Mucosa of rectum (tissue), 2 donors: ENCODE data around the gene CSE1L.

Experiments used
- H3K27ac ChIP-seq, 2 donors: one replicate each; pipeline ENCODE4 v1.7.0; 2013; ENCODE audit warnings: inconsistent platforms in 2 of 2, low read depth in 2 of 2, low read length in 2 of 2
- H3K27me3 ChIP-seq, 2 donors: one replicate each; pipeline ENCODE4 v1.7.0; 2013; ENCODE audit warnings: low read length in 2 of 2; ENCODE audit not compliant: control insufficient read depth in 2 of 2, insufficient read depth in 2 of 2
- H3K36me3 ChIP-seq, 2 donors: one replicate each; pipeline ENCODE4 v1.7.0; 2013; ENCODE audit warnings: low read length in 2 of 2; ENCODE audit not compliant: control insufficient read depth in 2 of 2, insufficient read depth in 2 of 2
- H3K4me1 ChIP-seq, 2 donors: one replicate each; pipeline ENCODE4 v1.7.0; 2013; ENCODE audit warnings: low read length in 2 of 2, mild to moderate bottlenecking in 1 of 2; ENCODE audit not compliant: control insufficient read depth in 2 of 2, insufficient read depth in 2 of 2
- H3K4me3 ChIP-seq, 2 donors: one replicate each; pipeline ENCODE4 v1.7.0; 2013; ENCODE audit warnings: low read length in 2 of 2
- H3K9ac ChIP-seq, 2 donors: one replicate each; pipeline ENCODE4 v1.7.0; 2013; ENCODE audit warnings: low read length in 2 of 2, low read depth in 1 of 2, mild to moderate bottlenecking in 1 of 2
- H3K9me3 ChIP-seq, 2 donors: one replicate each; pipeline ENCODE4 v1.7.0; 2013; ENCODE audit warnings: low read length in 2 of 2; ENCODE audit not compliant: control insufficient read depth in 2 of 2
- donor health status: healthy.
- donor health status: Normal muscosa, but diverticular disease.

The CSE1L gene

DNA sequence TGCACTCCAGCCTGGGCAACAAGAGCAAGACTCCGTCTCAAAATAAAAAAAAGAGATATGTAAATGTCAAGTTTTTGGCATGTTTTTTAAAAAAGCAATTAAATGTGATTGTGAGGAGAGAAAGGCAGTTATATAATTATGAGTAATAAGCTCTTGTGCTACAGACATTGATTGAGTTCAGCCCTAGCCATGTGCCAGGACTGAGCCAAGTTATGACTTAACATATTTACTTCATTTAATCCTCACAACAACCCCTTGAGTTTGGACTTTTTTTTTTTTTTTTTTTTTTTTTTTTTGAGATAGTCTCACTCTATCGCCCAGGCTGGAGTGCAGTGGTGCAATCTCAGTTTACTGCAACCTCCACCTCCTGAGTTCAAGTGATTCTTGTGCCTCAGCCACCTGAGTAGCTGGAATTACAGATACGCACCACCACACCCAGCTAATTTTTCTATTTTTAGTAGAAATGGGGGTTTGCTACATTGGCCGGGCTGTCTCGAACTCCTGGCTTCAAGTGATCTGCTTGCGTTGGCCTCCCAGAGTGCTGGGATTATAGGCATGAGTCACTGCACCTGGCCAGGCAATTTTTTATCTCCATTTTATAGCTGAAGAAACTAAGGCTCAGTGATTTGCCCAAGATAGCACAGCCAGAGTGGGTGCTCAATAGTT is 15.0 kb upstream of the CSE1L start:
- Histone ChIP-seq H3K9ac (no peak overlapping the region), H3K27me3 (no peaks in the 10 kb centered on the region), H3K27ac (no peak overlapping the region), H3K4me1 (no peaks in the 10 kb centered on the region), H3K9me3 (no peaks in the 10 kb centered on the region), H3K4me3 (no peak overlapping the region), H3K36me3 (peaks cover 56% of the 10 kb centered on the region in 2 donors)

DNA sequence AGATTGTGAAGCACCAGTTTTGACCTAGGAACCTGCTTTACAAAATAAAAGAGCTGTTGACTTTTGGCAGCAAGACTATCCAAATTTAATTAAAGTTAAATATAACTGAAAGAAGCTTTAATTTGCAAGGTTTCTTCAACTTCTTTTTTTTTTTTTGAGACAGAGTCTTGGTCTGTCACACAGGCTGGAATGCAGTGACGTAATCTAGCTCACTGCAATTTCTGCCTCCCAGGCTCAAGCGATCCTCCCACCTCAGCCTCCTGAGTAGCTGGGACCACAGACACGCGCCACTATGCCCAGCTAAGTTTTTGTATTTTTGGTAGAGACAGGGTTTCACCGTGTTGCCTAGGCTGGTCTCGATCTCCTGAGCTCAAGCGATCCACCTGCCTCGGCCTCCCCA is 13.7 kb upstream of the CSE1L start:
- H3K9me3 ChIP-seq, result no peaks in the 10 kb centered on the region
- H3K4me3 ChIP-seq, result no peak overlapping the region
- H3K9ac ChIP-seq, result no peak overlapping the region
- no peak overlapping the region for H3K27ac ChIP-seq
- H3K4me1 ChIP-seq, result no peaks in the 10 kb centered on the region
- no peaks in the 10 kb centered on the region for H3K27me3 ChIP-seq
- H3K36me3 ChIP-seq, result peaks cover 49 to 54% of the 10 kb centered on the region in 2 donors

DNA sequence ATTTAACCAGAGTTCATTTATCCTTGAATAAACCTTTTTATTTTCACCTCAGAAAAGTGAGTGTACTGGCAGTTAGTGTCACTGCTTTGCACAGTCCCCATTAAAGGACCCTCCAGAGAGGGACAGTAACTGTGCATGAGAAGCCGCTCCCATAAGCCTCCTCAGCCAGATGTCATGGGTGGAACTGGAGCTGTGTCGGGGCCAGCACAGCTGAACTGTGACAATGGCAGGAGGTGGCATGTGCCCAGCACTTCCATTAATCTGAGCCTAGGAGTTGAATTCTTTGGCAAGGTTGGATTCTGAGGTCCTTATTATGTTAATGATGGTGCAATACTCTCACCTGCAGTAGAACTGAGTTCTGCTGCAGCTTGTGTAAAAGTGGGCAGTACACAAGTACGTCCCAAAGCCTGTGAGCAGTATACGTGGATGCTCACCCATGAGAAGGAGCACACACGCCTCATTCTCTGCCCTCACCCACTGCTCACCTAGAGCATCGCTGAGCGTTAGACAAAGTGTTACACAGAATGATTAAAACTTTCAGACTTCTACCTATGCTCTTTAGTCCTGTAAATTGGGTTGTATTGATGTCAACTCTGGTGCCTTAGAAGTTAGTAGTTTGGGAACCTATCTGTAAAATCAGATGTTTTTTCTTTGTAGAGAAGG is 11.9 kb upstream of the CSE1L start:
- Histone ChIP-seq H3K9me3 (no peaks in the 10 kb centered on the region), H3K36me3 (peaks cover 38 to 39% of the 10 kb centered on the region in 2 donors), H3K27me3 (no peaks in the 10 kb centered on the region), H3K9ac (no peak overlapping the region), H3K27ac (no peak overlapping the region), H3K4me1 (no peaks in the 10 kb centered on the region), H3K4me3 (no peak overlapping the region)

DNA sequence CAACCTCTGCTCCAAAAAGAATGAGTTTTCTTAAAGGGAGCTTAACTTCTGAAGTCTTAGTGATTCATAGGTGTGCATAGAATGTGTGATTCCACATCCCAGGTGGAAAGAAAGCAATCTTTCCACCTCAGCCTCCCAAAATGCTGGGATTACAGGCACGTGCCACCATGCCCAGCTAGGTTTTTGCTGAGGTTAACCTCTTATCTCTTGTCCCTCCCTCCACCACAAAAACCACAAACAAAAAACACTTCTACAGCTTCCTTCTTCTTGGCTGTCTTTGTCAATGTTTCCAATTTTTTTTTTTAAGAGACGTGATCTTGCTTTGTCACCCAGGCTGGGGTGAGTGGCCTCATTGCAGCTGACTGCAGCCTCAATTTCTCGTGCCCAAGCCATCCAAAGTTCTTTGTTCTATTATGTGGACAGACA is 8.1 kb upstream of the CSE1L start:
- Histone ChIP-seq H3K36me3 (peaks cover 21 to 25% of the 10 kb centered on the region in 2 donors), H3K27ac (no peak overlapping the region), H3K27me3 (no peaks in the 10 kb centered on the region), H3K4me1 (no peaks in the 10 kb centered on the region), H3K9me3 (no peaks in the 10 kb centered on the region), H3K4me3 (no peak overlapping the region), H3K9ac (no peak overlapping the region)

DNA sequence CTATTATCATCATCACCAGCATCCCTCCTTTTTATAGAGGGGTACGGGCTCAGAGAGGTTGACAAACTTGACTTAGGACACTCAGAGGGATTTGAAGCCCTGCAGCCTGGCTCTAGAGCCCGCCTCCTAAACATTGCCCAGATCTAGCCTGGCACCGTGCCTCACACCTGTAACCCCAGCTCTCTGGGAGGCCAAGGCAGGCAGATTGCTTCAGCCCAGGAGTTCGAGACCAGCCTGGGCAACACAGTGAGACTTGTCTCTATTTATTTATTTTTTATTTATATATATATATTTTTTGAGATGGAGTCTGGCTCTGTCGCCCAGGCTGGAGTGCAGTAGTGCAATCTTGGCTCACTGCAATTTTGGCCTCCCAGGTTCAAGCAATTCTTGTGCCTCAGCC is 6.3 kb upstream of the CSE1L start:
- H3K27ac ChIP-seq, result no peak overlapping the region

DNA sequence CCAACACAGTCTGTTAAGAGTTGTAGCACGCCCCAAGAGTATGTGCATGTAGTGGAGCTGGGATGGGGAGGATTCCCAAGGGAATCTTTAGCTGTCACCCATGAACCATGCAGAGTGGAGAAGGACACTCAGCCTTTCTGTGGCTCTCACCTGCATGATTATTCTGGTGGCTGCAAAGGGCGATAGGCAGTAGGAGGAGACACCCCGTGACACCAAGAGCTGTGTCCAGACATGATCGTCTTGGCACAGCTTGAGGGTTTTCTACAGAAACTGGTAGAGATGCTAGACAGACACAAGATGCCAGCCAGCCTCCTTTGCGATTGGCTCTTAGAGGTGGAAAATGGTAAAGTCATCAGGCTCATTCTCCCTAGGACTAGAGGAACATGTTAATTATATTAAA is 3.1 kb upstream of the CSE1L start:
- H3K9me3 ChIP-seq, result no peaks in the 10 kb centered on the region
- H3K27ac ChIP-seq, result no peak overlapping the region
- H3K36me3 ChIP-seq, result no peaks in the 10 kb centered on the region
- H3K9ac ChIP-seq, result no peak overlapping the region
- H3K27me3 ChIP-seq, result no peaks in the 10 kb centered on the region
- H3K4me1 ChIP-seq, result peaks cover 6 to 14% of the 10 kb centered on the region in 2 donors
- H3K4me3 ChIP-seq, result no peak overlapping the region

More for the DNA sequence above, 6.3 kb upstream of the CSE1L start:
- Histone ChIP-seq H3K4me1 (no peaks in the 10 kb centered on the region), H3K36me3 (peaks cover 5 to 9% of the 10 kb centered on the region in 2 donors), H3K4me3 (no peak overlapping the region), H3K9me3 (no peaks in the 10 kb centered on the region), H3K27me3 (no peaks in the 10 kb centered on the region), H3K9ac (no peak overlapping the region)

DNA sequence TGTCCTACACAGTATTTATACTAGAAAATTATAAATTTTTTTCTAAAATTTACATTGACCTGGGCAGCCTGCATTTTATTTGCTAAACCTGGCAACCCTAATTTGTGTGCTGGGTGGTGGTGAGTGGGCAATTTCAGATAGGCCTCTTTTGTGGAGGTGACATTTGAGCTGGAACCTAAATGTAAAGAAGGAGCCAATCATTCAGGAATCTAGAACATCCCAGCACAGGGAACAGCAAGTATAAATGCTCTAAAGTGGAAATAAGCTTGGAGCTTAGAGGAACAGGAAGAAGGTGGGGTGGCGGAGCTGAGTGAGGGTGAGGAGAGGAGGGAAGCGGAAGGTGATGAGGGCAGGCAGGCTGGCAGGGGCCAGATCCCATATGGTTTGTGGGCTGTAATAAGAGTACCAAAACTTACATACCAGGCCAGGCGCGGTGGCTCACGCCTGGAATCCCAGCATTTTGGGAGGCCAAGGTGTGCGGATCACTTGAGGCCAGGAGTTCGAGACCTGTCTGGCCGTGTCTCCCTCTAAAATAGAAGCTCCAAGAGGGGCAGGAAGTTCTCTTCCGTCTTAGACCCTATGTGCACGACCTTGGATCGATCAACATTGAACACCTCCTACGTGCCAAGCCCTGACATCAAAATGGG is 549 bp upstream of the CSE1L start:
- peak overlapping the region; percentile 80 to 91 for H3K4me3 ChIP-seq
- H3K27me3 ChIP-seq, result no peaks in the 10 kb centered on the region
- peak overlapping the region; percentile 87 to 93 for H3K9ac ChIP-seq
- peak overlapping the region; percentile 83 to 92 for H3K27ac ChIP-seq
- H3K36me3 ChIP-seq, result no peaks in the 10 kb centered on the region
- peaks cover 6 to 14% of the 10 kb centered on the region in 2 donors for H3K4me1 ChIP-seq
- no peaks in the 10 kb centered on the region for H3K9me3 ChIP-seq

DNA sequence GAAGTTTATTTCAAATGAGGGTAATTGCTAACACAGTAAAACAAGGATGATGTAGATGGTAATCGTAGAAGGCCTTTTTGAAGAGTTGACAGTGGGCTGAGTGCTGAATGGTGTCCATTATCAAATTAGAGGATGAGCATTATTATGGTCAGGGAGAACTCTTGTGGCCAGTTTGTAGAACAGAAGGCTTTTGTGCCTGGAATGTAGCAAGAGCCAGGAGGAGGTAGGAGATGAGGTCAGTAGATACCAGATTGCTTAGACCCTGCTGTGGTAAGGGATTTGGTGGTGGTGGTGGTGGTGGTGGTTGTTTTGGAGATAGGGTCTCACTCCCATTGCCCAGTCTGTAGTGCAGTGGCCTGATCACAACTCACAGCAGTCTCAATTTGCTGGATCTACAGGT is 6.2 kb downstream of the CSE1L start:
- peaks cover 3 to 5% of the 10 kb centered on the region in 2 donors for H3K4me1 ChIP-seq
- peaks cover 0 to 11% of the 10 kb centered on the region in 2 donors for H3K36me3 ChIP-seq
- no peaks in the 10 kb centered on the region for H3K9me3 ChIP-seq
- no peak overlapping the region for H3K4me3 ChIP-seq
- H3K27me3 ChIP-seq, result no peaks in the 10 kb centered on the region
- no peak overlapping the region for H3K9ac ChIP-seq
- no peak overlapping the region for H3K27ac ChIP-seq

DNA sequence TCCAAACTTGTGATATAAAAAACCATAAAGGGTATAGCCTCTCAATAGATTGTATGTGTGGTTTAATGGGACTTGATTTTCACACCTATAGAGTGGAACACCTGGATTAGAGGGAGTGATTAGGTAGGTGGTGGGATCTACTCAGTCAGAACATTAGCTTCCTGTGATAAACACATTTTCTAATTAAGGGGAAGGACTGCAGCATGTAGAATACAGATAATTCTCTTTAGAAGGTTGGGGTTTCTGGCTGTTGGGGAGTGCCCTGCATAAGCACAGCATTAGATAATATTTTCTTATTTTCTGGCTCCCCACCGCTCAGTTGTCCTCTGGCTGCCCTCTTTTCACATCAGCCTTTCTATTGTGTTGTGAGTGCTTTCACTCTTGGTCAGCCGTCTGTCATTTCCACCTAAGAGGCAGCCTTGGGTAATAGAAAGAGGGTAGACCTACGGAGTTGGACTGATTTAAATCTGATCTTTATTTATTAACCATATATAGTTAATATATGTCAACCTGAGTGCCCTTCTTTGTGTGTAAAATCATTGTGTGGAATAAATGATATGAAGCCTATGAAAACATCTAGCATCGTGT is 8.0 kb downstream of the CSE1L start:
- H3K4me1 ChIP-seq, result no peaks in the 10 kb centered on the region
- no peaks in the 10 kb centered on the region for H3K9me3 ChIP-seq
- peaks cover 0 to 15% of the 10 kb centered on the region in 2 donors for H3K36me3 ChIP-seq
- H3K27me3 ChIP-seq, result no peaks in the 10 kb centered on the region
- no peak overlapping the region for H3K4me3 ChIP-seq
- H3K27ac ChIP-seq, result no peak overlapping the region
- H3K9ac ChIP-seq, result no peak overlapping the region

DNA sequence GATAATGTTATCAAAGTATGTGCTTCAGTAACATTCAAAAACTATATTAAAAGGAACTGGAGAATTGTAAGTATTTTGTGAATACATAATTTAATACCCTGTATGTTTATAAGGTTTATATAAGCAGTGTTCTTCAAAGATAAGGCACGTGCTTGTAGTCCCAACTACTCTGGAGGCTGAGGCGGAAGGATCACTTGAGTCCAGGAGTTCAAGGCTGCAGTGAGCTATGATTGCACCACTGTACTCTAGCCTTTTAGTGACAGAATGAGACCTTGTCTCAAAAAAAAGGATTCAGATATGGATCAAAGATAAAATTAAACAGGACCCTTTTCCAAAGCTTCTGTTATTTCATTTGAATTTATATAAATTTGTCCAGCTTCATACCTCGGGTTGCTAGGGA is 17.2 kb downstream of the CSE1L start:
- Histone ChIP-seq H3K27ac (no peak overlapping the region), H3K36me3 (peaks cover 11 to 31% of the 10 kb centered on the region in 2 donors), H3K9me3 (no peaks in the 10 kb centered on the region), H3K9ac (no peak overlapping the region), H3K27me3 (no peaks in the 10 kb centered on the region), H3K4me3 (no peak overlapping the region), H3K4me1 (no peaks in the 10 kb centered on the region)
